IMR-90 (cell line): ENCODE measurements around the gene BFSP1. TPM values are rescaled to one million over a fixed set of nuclear protein-coding genes. Genes with fewer than 3 reads are reported as not detected.

ENCODE experiments used
- ATAC-seq: fragments of 200-7000 bp; cut with Tn5 transposase; 2 replicates; pipeline ENCODE4 v1.9.1; 2020; ENCODE audit warnings: low read depth, mild to moderate bottlenecking, moderate library complexity
- BruUV-seq: library from RNA; stranded (reverse); fragments of 400-500 nt; replicated peaks from 2 replicates; lab custom pipeline; 2021; lab: Mats Ljungman, UMichigan
- CTCF ChIA-PET: fragments of 300-600 bp; formaldehyde crosslinking; extraction: SDS; loops from one replicate; lab custom pipeline; 2021; ENCODE audit warnings: antibody characterized with exemption; lab: Yijun Ruan, JAX
- POLR2A ChIA-PET: fragments of 300-600 bp; sonication (Branson Sonifier 250); formaldehyde crosslinking; loops from one replicate; lab custom pipeline; 2022; ENCODE audit warnings: antibody characterized with exemption; ENCODE audit not compliant: unreplicated experiment; lab: Charles Lee
- DNase-seq: peaks from one replicate; pipeline ENCODE4 v3.0.0; 2013
- H2AFZ ChIP-seq: replicated peaks from 2 replicates; pipeline ENCODE3; 2013; ENCODE audit warnings: low read length, mild to moderate bottlenecking; ENCODE audit not compliant: poor library complexity
- H2AK5ac ChIP-seq: 2 replicates; pipeline ENCODE4 v1.6.1; 2013; ENCODE audit warnings: low read depth, low read length, inconsistent platforms
- H2AK9ac ChIP-seq: replicated peaks from 2 replicates; pipeline ENCODE3; 2013; ENCODE audit warnings: mild to moderate bottlenecking, low read depth, low read length, moderate library complexity; ENCODE audit not compliant: poor library complexity
- H2BK120ac ChIP-seq: 2 replicates; pipeline ENCODE4 v1.6.1; 2013; ENCODE audit warnings: low read depth, low read length, inconsistent platforms
- H2BK15ac ChIP-seq: 3 replicates; pipeline ENCODE4 v1.6.1; 2013; ENCODE audit warnings: low read depth, low read length, inconsistent platforms
- H2BK20ac ChIP-seq: 2 replicates; pipeline ENCODE4 v1.6.1; 2013; ENCODE audit warnings: low read depth, mild to moderate bottlenecking, inconsistent platforms, low read length, moderate library complexity
- H2BK5ac ChIP-seq: 2 replicates; pipeline ENCODE4 v1.6.1; 2013; ENCODE audit warnings: mild to moderate bottlenecking, low read depth, low read length, inconsistent platforms; ENCODE audit not compliant: poor library complexity, severe bottlenecking
- H3K14ac ChIP-seq: replicated peaks from 2 replicates; pipeline ENCODE4 v1.6.1; 2013; ENCODE audit warnings: low read depth, low read length, inconsistent platforms
- H3K18ac ChIP-seq: 2 replicates; pipeline ENCODE4 v1.6.1; 2013; ENCODE audit warnings: low read depth, low read length, control low read depth
- H3K23ac ChIP-seq: 2 replicates; pipeline ENCODE4 v1.6.1; 2013; ENCODE audit warnings: low read depth, low read length, inconsistent platforms
- H3K27ac ChIP-seq: 2 replicates; pipeline ENCODE4 v1.5.1; 2013; ENCODE audit warnings: mild to moderate bottlenecking, control low read depth, low read length; ENCODE audit not compliant: insufficient read depth
- H3K27me3 ChIP-seq: 2 replicates; pipeline ENCODE4 v1.6.1; 2013; ENCODE audit warnings: low read length; ENCODE audit not compliant: control insufficient read depth, insufficient read depth
- H3K36me3 ChIP-seq: 2 replicates; pipeline ENCODE4 v1.6.1; 2013; ENCODE audit warnings: low read length, mixed read lengths; ENCODE audit not compliant: control insufficient read depth, insufficient read depth
- H3K4ac ChIP-seq: 2 replicates; pipeline ENCODE4 v1.6.1; 2013; ENCODE audit warnings: low read depth, low read length, inconsistent platforms
- H3K4me1 ChIP-seq: 2 replicates; pipeline ENCODE4 v1.6.1; 2013; ENCODE audit warnings: low read length, mixed read lengths; ENCODE audit not compliant: control insufficient read depth, insufficient read depth
- H3K4me2 ChIP-seq: 2 replicates; pipeline ENCODE4 v1.6.1; 2013; ENCODE audit warnings: low read depth, mild to moderate bottlenecking, control low read depth, low read length, moderate library complexity
- H3K4me3 ChIP-seq: 2 replicates; pipeline ENCODE4 v1.5.1; 2013; ENCODE audit warnings: low read depth, mild to moderate bottlenecking, control low read depth, low read length, moderate library complexity; ENCODE audit not compliant: insufficient read depth
- H3K56ac ChIP-seq: 2 replicates; pipeline ENCODE4 v1.6.1; 2013; ENCODE audit warnings: low read length, inconsistent platforms; ENCODE audit not compliant: insufficient read depth; ENCODE audit errors: extremely low read depth
- H3K79me1 ChIP-seq, 2 experiments: 2 replicates each; pipeline ENCODE4 v1.6.1; 2013; ENCODE audit warnings: low read length in 2 of 2, inconsistent platforms in 1 of 2, low read depth in 1 of 2
- H3K9ac ChIP-seq: 2 replicates; pipeline ENCODE4 v1.6.1; 2013; ENCODE audit warnings: low read depth, low read length, control low read depth
- H3K9me1 ChIP-seq: 2 replicates; pipeline ENCODE4 v1.6.1; 2013; ENCODE audit warnings: low read length, inconsistent platforms; ENCODE audit not compliant: insufficient read depth
- H3K9me3 ChIP-seq: 2 replicates; pipeline ENCODE4 v1.6.1; 2013; ENCODE audit warnings: low read length; ENCODE audit not compliant: control insufficient read depth, insufficient read depth
- H4K20me1 ChIP-seq: 2 replicates; pipeline ENCODE4 v1.6.1; 2013; ENCODE audit warnings: low read length, inconsistent platforms; ENCODE audit not compliant: insufficient read depth
- H4K5ac ChIP-seq: 2 replicates; pipeline ENCODE4 v1.6.1; 2013; ENCODE audit warnings: mild to moderate bottlenecking, low read depth, low read length, control low read depth
- H4K8ac ChIP-seq, 2 experiments: 2 replicates each; pipeline ENCODE4 v1.6.1; 2013; ENCODE audit warnings: low read depth in 2 of 2, low read length in 2 of 2, control low read depth in 1 of 2, inconsistent platforms in 1 of 2
- H4K91ac ChIP-seq: 2 replicates; pipeline ENCODE4 v1.6.1; 2013; ENCODE audit warnings: low read depth, low read length, inconsistent platforms; ENCODE audit not compliant: insufficient read depth
- BHLHE40 ChIP-seq: fragments of 150-350 bp; IDR thresholded peaks from 2 replicates; pipeline ENCODE4 v1.6.1; 2016; ENCODE audit warnings: mild to moderate bottlenecking, low read depth, low read length
- CEBPB ChIP-seq: IDR thresholded peaks from 2 replicates; pipeline ENCODE4 v1.6.1; 2012; ENCODE audit warnings: low read depth, low read length, improper control_type of control experiment
- CHD1 ChIP-seq: IDR thresholded peaks from 2 replicates; pipeline ENCODE4 v1.6.1; 2012; ENCODE audit warnings: low read depth, low read length, improper control_type of control experiment
- CTCF ChIP-seq: conservative IDR thresholded peaks from 2 replicates; pipeline ENCODE4 v1.5.1; 2012; ENCODE audit warnings: mild to moderate bottlenecking, low read depth, low read length, improper control_type of control experiment
- ELK1 ChIP-seq: fragments of 150-350 bp; IDR thresholded peaks from 2 replicates; pipeline ENCODE4 v1.6.1; 2016; ENCODE audit warnings: low read depth, mild to moderate bottlenecking, low read length, moderate library complexity, borderline replicate concordance
- FOS ChIP-seq: fragments of 150-350 bp; IDR thresholded peaks from 2 replicates; pipeline ENCODE4 v1.6.1; 2016; ENCODE audit warnings: low read depth, low read length
- MAFK ChIP-seq: IDR thresholded peaks from 2 replicates; pipeline ENCODE4 v1.6.1; 2012; ENCODE audit warnings: low read depth, low read length, improper control_type of control experiment
- MAZ ChIP-seq: IDR thresholded peaks from 2 replicates; pipeline ENCODE4 v1.6.1; 2012; ENCODE audit warnings: low read depth, mild to moderate bottlenecking, low read length, improper control_type of control experiment, moderate library complexity, borderline replicate concordance
- MXI1 ChIP-seq: IDR thresholded peaks from 2 replicates; pipeline ENCODE4 v1.6.1; 2012; ENCODE audit warnings: low read depth, mild to moderate bottlenecking, low read length, moderate library complexity, borderline replicate concordance
- NFE2L2 ChIP-seq: fragments of 150-350 bp; IDR thresholded peaks from 2 replicates; pipeline ENCODE4 v1.6.1; 2016; ENCODE audit warnings: low read depth, mild to moderate bottlenecking, low read length
- POLR2A ChIP-seq: IDR thresholded peaks from 2 replicates; pipeline ENCODE4 v1.6.1; 2012; ENCODE audit warnings: mild to moderate bottlenecking, low read depth, low read length
- RAD21 ChIP-seq: IDR thresholded peaks from 2 replicates; pipeline ENCODE4 v1.6.1; 2012; ENCODE audit warnings: low read length, improper control_type of control experiment
- RCOR1 ChIP-seq: IDR thresholded peaks from 2 replicates; pipeline ENCODE4 v1.6.1; 2012; ENCODE audit warnings: mild to moderate bottlenecking, low read length, improper control_type of control experiment; ENCODE audit not compliant: insufficient replicate concordance
- RFX5 ChIP-seq: IDR thresholded peaks from 2 replicates; pipeline ENCODE4 v1.8.0; 2012; ENCODE audit warnings: low read depth, mild to moderate bottlenecking, low read length, moderate library complexity
- SMC3 ChIP-seq: fragments of 150-350 bp; IDR thresholded peaks from 2 replicates; pipeline ENCODE4 v1.6.1; 2016; ENCODE audit warnings: low read depth, mild to moderate bottlenecking, antibody characterized with exemption, low read length, moderate library complexity
- USF2 ChIP-seq: fragments of 150-350 bp; IDR thresholded peaks from 2 replicates; pipeline ENCODE4 v1.6.1; 2017; ENCODE audit warnings: mild to moderate bottlenecking, antibody characterized with exemption, low read length, low read depth
- WGBS, 2 experiments: methylation state at CpG; one replicate each; pipeline versions ENCODE4 v1.1.5 to v1.1.7; 2013; ENCODE audit warnings: missing lambda C conversion rate in 2 of 2; ENCODE audit not compliant: insufficient read length in 1 of 2; ENCODE audit errors: extremely low coverage in 2 of 2; 5-methylcytosine and 5-hydroxymethylcytosine counted together
- dilution Hi-C: fragments of 300-500 bp; cut with HindIII; formaldehyde crosslinking; loops from one replicate; pipeline ENCODE4 v1.14.3; 2018; ENCODE audit warnings: low sequenced_read_pairs; ENCODE audit not compliant: unreplicated experiment
- in situ Hi-C: fragments of 300-500 bp; cut with MboI; formaldehyde crosslinking; loops from 3 replicates; pipeline ENCODE4 v1.14.3; 2019; ENCODE audit warnings: low sequenced_read_pairs, inconsistent platforms, mixed read lengths
- intact Hi-C: fragments of 100-400 bp; cut with micrococcal nuclease; formaldehyde crosslinking; loops from 2 replicates; pipeline ENCODE4 v1.10.0; 2022
- polyA plus RNA-seq, 3 experiments: library from polyadenylated mRNA; depleted of rRNA; stranded (reverse); fragments of >200 nt; gene quantifications; 2 replicates each; pipeline ENCODE4 v1.2.3, GENCODE V29; 2012; ENCODE audit warnings: low replicate concordance in 1 of 3
- total RNA-seq: library from RNA; depleted of rRNA; stranded (reverse); fragments of >200 nt; gene quantifications from 2 replicates; pipeline ENCODE4 v1.2.3, GENCODE V29; 2012

The BFSP1 gene
- total and polyA plus RNA-seq, 2 of the 4 experiments (the other 2 are of a cell fraction) = 1.1 to 2.0 TPM

DNA sequence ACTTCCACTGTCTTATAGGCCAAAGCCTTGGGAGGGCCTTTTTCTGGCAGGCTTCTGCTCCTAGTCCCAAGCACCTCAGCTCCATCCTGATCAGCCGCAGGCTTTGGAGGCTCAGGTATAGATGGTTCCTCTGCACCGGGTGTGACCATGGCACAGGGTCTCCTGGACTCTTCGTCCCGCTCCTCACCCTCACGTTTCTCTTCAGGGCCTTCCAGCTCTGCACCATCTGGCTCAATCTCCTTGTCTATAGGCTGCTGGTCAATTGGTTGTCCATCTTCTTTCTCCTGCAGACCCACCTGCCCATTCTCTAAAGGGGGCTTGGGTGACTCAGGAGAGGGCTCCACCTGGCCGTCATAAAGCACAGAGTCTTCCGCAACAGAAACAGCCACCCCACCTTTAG lies 37.0 kb downstream of the BFSP1 start:
- no peaks in the 10 kb centered on the region for H3K79me1 ChIP-seq
- no peak overlapping the region for H3K18ac ChIP-seq
- H3K27ac ChIP-seq = no peak overlapping the region
- peaks cover 4% of the 10 kb centered on the region; the same call in 1 of the 2 replicates for H3K4me1 ChIP-seq
- dilution Hi-C loops = no loop called here
- no peak overlapping the region for H3K23ac ChIP-seq
- ChIA-PET POLR2A (no interaction called here), CTCF (interaction anchor here (0.6 kb wide), 1 partner anchor 10 kb away, joined by 8 read pairs; no protein-coding TSS in a partner anchor)
- no peaks in the 10 kb centered on the region for H3K36me3 ChIP-seq
- H4K91ac ChIP-seq = no peak overlapping the region
- H3K9me1 ChIP-seq = 0 out of 2 replicates have a peak, but pooled peaks cover 2% of the 10 kb centered on the region
- no peaks in the 10 kb centered on the region for H4K20me1 ChIP-seq
- in situ Hi-C loops = no loop called here
- no peak overlapping the region for H3K56ac ChIP-seq
- no peak overlapping the region for H4K5ac ChIP-seq
- H3K4ac ChIP-seq = no peak overlapping the region
- no CpG with 5 or more reads among the region's 7 CpGs for WGBS, 2 experiments
- intact Hi-C loops = no loop called here
- no peak overlapping the region for H2BK15ac ChIP-seq
- no peak overlapping the region for H3K4me3 ChIP-seq
- H3K9ac ChIP-seq = no peak overlapping the region
- H2BK20ac ChIP-seq = no peak overlapping the region
- no peak overlapping the region for H3K14ac ChIP-seq
- DNase-seq = no peak
- H4K8ac ChIP-seq = no peak overlapping the region
- no peak overlapping the region for H3K4me2 ChIP-seq
- no peak for ATAC-seq
- no peak for TF ChIP-seq CTCF
- no peak for TF ChIP-seq CHD1
- no peak for TF ChIP-seq MXI1
- no peak for TF ChIP-seq FOS
- TF ChIP-seq NFE2L2 = no peak
- TF ChIP-seq MAFK = no peak
- no peak for TF ChIP-seq RCOR1
- TF ChIP-seq USF2 = no peak
- no peak for TF ChIP-seq POLR2A
- no peak for TF ChIP-seq CEBPB
- no peak for TF ChIP-seq MAZ
- TF ChIP-seq RAD21 = no peak
- TF ChIP-seq RFX5 = no peak
- TF ChIP-seq BHLHE40 = no peak
- TF ChIP-seq ELK1 = no peak
- no peak for TF ChIP-seq SMC3
- no peak overlapping the region for H2BK120ac ChIP-seq
- H2AK9ac ChIP-seq = no peak overlapping the region
- no TSS peak for BruUV-seq
- H2BK5ac ChIP-seq = no peak overlapping the region
- H2AK5ac ChIP-seq = no peak overlapping the region
- H2AFZ ChIP-seq = no peak overlapping the region
- no peaks in the 10 kb centered on the region for H3K9me3 ChIP-seq
- H3K27me3 ChIP-seq = peaks cover 33% of the 10 kb centered on the region
